Inflammatory macrophage treated with lipopolysaccharide for 4 hours (primary cell): ENCODE measurements around the gene PLA2G4B.

Source experiments
- DNase-seq: peaks from one replicate; pipeline ENCODE4 v3.0.0-alpha.2; 2020

The PLA2G4B gene

GRCh38 chr15:41872166-41872747, 33.6 kb downstream of the PLA2G4B start:
- no peak for DNase-seq

GRCh38 chr15:41873711-41874110, 35.1 kb downstream of the PLA2G4B start:
- no peak for DNase-seq

- no peak for DNase-seq
Observed at GRCh38 chr15:41874736-41875135, 36.1 kb downstream of the PLA2G4B start.

GRCh38 chr15:41876007-41876406, 37.4 kb downstream of the PLA2G4B start:
- no peak for DNase-seq

GRCh38 chr15:41876689-41877088, 38.0 kb downstream of the PLA2G4B start:
- no peak for DNase-seq

- DNase-seq: no peak
Observed at GRCh38 chr15:41877631-41878354, 39.1 kb downstream of the PLA2G4B start.

- no peak for DNase-seq
Observed at GRCh38 chr15:41878355-41878699, 39.7 kb downstream of the PLA2G4B start.

- DNase-seq: no peak
Observed at GRCh38 chr15:41879321-41879845, 40.7 kb downstream of the PLA2G4B start.

- DNase-seq: no peak
Observed at GRCh38 chr15:41880156-41880877, 41.7 kb downstream of the PLA2G4B start.

GRCh38 chr15:41881086-41881485, 42.4 kb downstream of the PLA2G4B start:
- DNase-seq: no peak

GRCh38 chr15:41881550-41881919, 42.9 kb downstream of the PLA2G4B start:
- no peak for DNase-seq

- DNase-seq: no peak
Observed at GRCh38 chr15:41881920-41882688, 43.5 kb downstream of the PLA2G4B start.

- no peak for DNase-seq
Observed at GRCh38 chr15:41882689-41883483, 44.2 kb downstream of the PLA2G4B start.

- DNase-seq: no peak
Observed at GRCh38 chr15:41883484-41883825, 44.8 kb downstream of the PLA2G4B start.

- no peak for DNase-seq
Observed at GRCh38 chr15:41884458-41884857, 45.8 kb downstream of the PLA2G4B start.

GRCh38 chr15:41885321-41885720, 46.7 kb downstream of the PLA2G4B start:
- no peak for DNase-seq

GRCh38 chr15:41885841-41886240, 47.2 kb downstream of the PLA2G4B start:
- no peak for DNase-seq

- no peak for DNase-seq
Observed at GRCh38 chr15:41886741-41887140, 48.1 kb downstream of the PLA2G4B start.

GRCh38 chr15:41887161-41887560, 48.5 kb downstream of the PLA2G4B start:
- no peak for DNase-seq

- no peak for DNase-seq
Observed at GRCh38 chr15:41887893-41888292, 49.2 kb downstream of the PLA2G4B start.

- no peak for DNase-seq
Observed at GRCh38 chr15:41888662-41889253, 50.1 kb downstream of the PLA2G4B start.

- no peak for DNase-seq
Observed at GRCh38 chr15:41890050-41890690, 51.5 kb downstream of the PLA2G4B start.
